Dedifferentiated amniotic fluid mesenchymal stem cell (primary cell): ENCODE results near the gene NXPE2.
"Not testable (repeated sequence)": the region's sequence is repeated elsewhere in the genome, so short reads cannot be mapped to it uniquely, and the experiment has no call there.

ENCODE experiments used
- DNase-seq: peaks from one replicate; pipeline ENCODE4 v3.0.0-alpha.2; 2016; ENCODE audit errors: extremely low spot score

The NXPE2 gene

GRCh38 chr11:114678125-114679036 lies at the start of gene NXPE2:
NXPE2 (plus strand) TSS chr11:114678527; CDS start chr11:114678576, 49 bp downstream.
- no peak for DNase-seq

GRCh38 chr11:114631445-114631965 lies 46.8 kb upstream of the NXPE2 start:
- not testable (repeated sequence) for DNase-seq

GRCh38 chr11:114639440-114639839 lies 38.9 kb upstream of the NXPE2 start:
- not testable (repeated sequence) for DNase-seq

GRCh38 chr11:114650661-114651060 lies 27.7 kb upstream of the NXPE2 start:
- DNase-seq, result peak; percentile 4

- peak; percentile 6 for DNase-seq
Measured at GRCh38 chr11:114651145-114651718, 27.1 kb upstream of the NXPE2 start.

GRCh38 chr11:114653148-114653547 lies 25.2 kb upstream of the NXPE2 start:
- DNase-seq, result peak; percentile 6

GRCh38 chr11:114664641-114665040 lies 13.7 kb upstream of the NXPE2 start:
- DNase-seq, result no peak

- DNase-seq, result no peak
Measured at GRCh38 chr11:114666760-114667159, 11.6 kb upstream of the NXPE2 start.

GRCh38 chr11:114668109-114668508 lies 10.2 kb upstream of the NXPE2 start:
- DNase-seq, result no peak

- no peak for DNase-seq
Measured at GRCh38 chr11:114673661-114674060, 4.7 kb upstream of the NXPE2 start.

GRCh38 chr11:114679505-114679904 lies 1.2 kb downstream of the NXPE2 start:
- DNase-seq, result no peak

GRCh38 chr11:114683007-114683406 lies 4.7 kb downstream of the NXPE2 start:
- DNase-seq, result no peak

GRCh38 chr11:114684636-114685035 lies 6.3 kb downstream of the NXPE2 start:
- no peak for DNase-seq

GRCh38 chr11:114685097-114685496 lies 6.8 kb downstream of the NXPE2 start:
- no peak for DNase-seq

- DNase-seq, result no peak
Measured at GRCh38 chr11:114705280-114706024, 27.1 kb downstream of the NXPE2 start.

GRCh38 chr11:114709960-114710359 lies 31.6 kb downstream of the NXPE2 start:
- DNase-seq, result no peak

GRCh38 chr11:114713756-114714155 lies 35.4 kb downstream of the NXPE2 start:
- DNase-seq, result no peak

GRCh38 chr11:114719562-114719961 lies 41.2 kb downstream of the NXPE2 start:
- no peak for DNase-seq

GRCh38 chr11:114724916-114725524 lies 46.7 kb downstream of the NXPE2 start:
- DNase-seq, result no peak

- no peak for DNase-seq
Measured at GRCh38 chr11:114725623-114726022, 47.3 kb downstream of the NXPE2 start.

GRCh38 chr11:114736806-114737205 lies 58.5 kb downstream of the NXPE2 start:
- DNase-seq, result no peak

- no peak for DNase-seq
Measured at GRCh38 chr11:114738954-114739353, 60.6 kb downstream of the NXPE2 start.
